HFF-Myc (cell line): ENCODE measurements around the gene PCSK6.
A peak's percentile ranks its signal among the peaks of the same experiment; 100 is the strongest.
"Not testable (repeated sequence)": the region's sequence is repeated elsewhere in the genome, so short reads cannot be mapped to it uniquely, and the experiment has no call there.

ENCODE experiments used
- DNase-seq: peaks from one replicate; pipeline ENCODE4 v3.0.0-alpha.2; 2011; ENCODE audit warnings: low read depth; ENCODE audit errors: extremely low read depth
- H3K4me3 ChIP-seq: replicated peaks from 2 replicates; pipeline ENCODE4 v1.5.1; 2011; ENCODE audit warnings: low read depth, mild to moderate bottlenecking, control low read depth, low read length
- TF ChIP-seq, protein P1 (sequence below): IDR thresholded peaks from 2 replicates; pipeline ENCODE4 v1.5.1; 2012; ENCODE audit warnings: mild to moderate bottlenecking, low read depth, low read length, control low read depth; ENCODE audit errors: missing control alignments

Gene PCSK6

DNA sequence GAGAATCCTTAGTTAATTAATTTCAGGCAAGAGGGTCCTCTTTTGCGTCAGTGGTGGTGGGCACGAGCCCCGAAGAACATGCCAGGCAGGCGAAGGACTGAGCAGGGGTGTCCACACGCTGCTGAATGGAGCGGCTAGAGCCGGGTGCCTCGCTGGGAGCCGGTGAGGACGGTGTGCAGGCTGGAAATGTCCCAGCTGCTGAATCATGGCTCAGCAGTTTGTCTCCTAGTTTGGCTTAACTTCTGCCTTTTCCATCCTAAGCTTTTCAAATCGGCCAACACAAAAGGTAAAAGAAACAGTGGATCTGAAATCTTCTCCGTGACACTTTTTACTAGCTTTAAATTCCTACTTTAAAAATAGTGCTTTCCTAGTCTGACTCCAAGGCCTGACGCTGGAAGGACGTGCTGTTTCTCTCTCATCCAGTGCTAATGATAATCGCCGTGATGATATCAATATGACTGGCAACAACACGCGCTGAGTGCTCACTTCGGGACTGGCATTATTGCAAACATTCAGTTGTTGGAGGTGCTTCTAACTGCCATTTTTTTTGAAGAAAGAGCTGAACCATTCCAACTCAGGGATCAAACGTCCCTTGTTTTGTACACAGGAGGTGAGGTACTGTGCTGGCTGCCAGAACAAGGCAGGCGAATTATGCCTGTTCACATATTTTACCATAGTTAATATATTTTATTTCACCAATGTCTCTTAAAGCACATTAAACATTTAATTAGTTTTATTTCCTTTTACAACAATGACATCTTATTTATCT is 19.8 kb downstream of the PCSK6 start:
- no peak for DNase-seq
- no peak overlapping the region for H3K4me3 ChIP-seq
- TF ChIP-seq, protein P1, sequence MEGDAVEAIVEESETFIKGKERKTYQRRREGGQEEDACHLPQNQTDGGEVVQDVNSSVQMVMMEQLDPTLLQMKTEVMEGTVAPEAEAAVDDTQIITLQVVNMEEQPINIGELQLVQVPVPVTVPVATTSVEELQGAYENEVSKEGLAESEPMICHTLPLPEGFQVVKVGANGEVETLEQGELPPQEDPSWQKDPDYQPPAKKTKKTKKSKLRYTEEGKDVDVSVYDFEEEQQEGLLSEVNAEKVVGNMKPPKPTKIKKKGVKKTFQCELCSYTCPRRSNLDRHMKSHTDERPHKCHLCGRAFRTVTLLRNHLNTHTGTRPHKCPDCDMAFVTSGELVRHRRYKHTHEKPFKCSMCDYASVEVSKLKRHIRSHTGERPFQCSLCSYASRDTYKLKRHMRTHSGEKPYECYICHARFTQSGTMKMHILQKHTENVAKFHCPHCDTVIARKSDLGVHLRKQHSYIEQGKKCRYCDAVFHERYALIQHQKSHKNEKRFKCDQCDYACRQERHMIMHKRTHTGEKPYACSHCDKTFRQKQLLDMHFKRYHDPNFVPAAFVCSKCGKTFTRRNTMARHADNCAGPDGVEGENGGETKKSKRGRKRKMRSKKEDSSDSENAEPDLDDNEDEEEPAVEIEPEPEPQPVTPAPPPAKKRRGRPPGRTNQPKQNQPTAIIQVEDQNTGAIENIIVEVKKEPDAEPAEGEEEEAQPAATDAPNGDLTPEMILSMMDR: no peak

- DNase-seq: no peak
- H3K4me3 ChIP-seq: no peak overlapping the region
- TF ChIP-seq, protein P1: no peak
Measured at GRCh38 chr15:101466188-101466587, 23.3 kb downstream of the PCSK6 start.

GRCh38 chr15:101464999-101465669 is 24.4 kb downstream of the PCSK6 start:
- TF ChIP-seq, protein P1: no peak
- DNase-seq: no peak
- H3K4me3 ChIP-seq: no peak overlapping the region

DNA sequence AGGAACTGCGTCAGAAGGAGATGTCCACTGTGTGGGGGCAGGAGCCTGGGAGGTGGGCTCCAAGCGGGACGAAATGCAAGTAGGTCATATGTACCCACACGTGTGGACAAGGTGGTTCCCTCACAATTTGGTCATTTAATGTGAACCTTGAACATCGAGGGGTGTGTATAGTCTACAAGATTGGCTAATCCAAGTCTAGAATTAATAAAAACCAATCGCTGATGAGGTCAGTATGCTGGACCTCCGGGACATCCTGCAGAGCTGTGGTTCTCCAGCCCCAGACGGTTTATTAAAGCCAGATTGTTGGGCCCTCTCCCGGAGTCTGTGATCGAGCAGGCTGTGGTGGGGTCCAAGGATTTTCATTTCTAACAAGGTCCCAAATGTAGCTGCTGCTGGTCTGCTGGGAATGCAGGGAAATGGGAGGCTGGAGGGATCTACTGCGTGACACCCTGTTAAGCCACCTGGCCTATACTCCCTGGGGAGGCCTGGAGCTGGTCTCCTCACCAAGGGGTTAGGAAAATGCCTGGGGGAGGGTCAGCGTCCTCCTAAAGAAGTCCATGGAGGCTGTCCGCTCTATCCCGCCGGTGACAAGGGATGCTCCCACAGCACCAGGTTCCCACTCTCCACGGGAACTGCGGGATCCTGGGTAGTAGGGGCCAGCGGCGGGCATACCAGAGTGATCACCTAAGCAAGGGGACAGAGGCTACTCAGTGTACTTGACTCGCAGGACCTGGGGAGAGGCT is 25.1 kb downstream of the PCSK6 start:
- no peak overlapping the region for H3K4me3 ChIP-seq
- TF ChIP-seq, protein P1: no peak
- peak; percentile 11 for DNase-seq

- DNase-seq: not testable (repeated sequence)
Measured at GRCh38 chr15:101463696-101464095, 25.8 kb downstream of the PCSK6 start.

DNA sequence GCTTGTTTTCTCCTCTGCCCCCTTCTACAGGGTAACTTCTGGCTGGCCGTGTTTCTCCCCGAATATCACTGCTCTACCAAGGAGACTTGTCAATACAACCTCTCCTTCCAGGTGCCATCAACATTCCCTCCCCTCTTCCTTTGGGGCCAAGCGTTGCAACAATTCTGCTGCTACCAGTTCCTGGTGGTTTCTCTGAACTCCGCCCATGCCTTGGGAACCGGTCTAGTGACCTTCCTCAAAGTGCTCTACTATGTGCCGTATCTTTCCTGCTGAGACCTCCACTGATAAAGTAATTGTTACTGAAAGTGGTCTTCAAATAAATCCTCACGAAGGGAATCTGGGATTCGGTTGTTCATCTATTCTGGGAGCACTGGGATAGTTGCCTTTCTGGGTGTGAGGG is 26.2 kb downstream of the PCSK6 start:
- DNase-seq: no peak
- no peak overlapping the region for H3K4me3 ChIP-seq
- TF ChIP-seq, protein P1: no peak

More at GRCh38 chr15:101463696-101464095, 25.8 kb downstream of the PCSK6 start:
- not testable (repeated sequence) for H3K4me3 ChIP-seq

GRCh38 chr15:101461097-101461496 is 28.4 kb downstream of the PCSK6 start:
- no peak overlapping the region for H3K4me3 ChIP-seq
- TF ChIP-seq, protein P1: no peak
- DNase-seq: no peak
